ENCODE measurements around the gene MAST4. TPM values are rescaled to one million over a fixed set of nuclear protein-coding genes. Genes with fewer than 3 reads are reported as not detected.

Gene MAST4
- total RNA-seq (10 to 100 TPM in 4 of 6 donors, 1 to 10 TPM in 2; 8.5 to 29.7 (median 10.9) TPM), polyA plus RNA-seq (1 to 10 TPM; 5.9 to 7.6 TPM)

DNA sequence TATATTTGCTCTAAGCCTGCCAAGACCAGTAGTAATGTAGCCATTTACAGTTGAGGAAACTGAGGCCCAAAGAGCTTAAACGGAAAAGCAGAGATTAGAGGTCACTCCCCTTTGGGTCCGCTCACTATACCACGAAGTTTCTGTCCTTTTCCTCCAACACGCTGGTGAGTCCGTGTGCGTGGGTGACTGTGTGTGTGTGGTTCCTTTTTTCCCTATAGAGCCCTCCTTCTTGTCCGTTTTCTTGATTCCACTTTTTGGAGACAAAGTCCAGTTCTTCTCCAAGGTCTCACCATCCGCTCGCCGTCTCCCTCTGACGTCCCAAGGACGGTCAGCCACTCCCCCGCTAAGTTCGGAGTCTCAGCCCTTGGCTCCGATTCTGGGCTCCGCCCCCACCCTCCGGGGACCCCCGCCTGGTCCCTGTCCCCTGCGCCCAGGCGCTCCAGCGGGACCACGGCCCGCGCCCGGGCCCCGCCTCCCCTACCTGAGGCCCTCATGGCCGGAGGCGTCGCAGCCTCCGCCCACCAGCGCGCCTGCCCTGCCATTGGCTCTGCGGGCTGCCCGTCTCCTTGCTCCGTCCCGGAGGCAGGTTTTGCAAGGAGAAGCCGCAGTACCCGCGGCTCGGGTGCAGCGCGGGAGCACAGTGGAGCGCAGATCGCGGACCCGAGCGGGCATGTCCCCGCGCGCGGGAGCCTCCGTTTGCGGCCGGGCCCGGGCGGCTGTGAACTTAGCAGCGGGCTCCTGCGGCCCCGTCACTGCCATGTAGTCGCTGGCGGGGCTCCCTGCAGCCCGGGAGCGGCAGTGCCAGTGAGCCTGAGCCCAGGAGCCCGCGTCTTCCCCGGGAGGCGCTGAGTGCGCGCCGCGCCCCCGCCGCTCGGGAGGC, at the start of gene MAST4:
TSS of gene MAST4 (plus strand) at position 638 of the 880 bp plus-strand sequence. CDS start 263 bp downstream, outside the sequence.
- Histone ChIP-seq H3K4me3 (peak within 1 kb of the TSS; percentile 61 to 91 (median 76)), H3K4me1 (peaks cover 0 to 3% (median 0%) of the 10 kb centered on the region in 3 donors), H3K27ac (peak within 1 kb of the TSS; percentile 28 to 68 (median 38)), H3K9me3 (no peaks in the 10 kb centered on the region), H3K27me3 (no peaks in the 10 kb centered on the region), H3K36me3 (no peaks in the 10 kb centered on the region)
- FAIRE-seq (no peak), ATAC-seq (peak; percentile 96 to 98 (median 98)), DNase-seq (peak; percentile 93 to 97 (median 95))
- intact Hi-C loops (cut with DNase I): no loop called here
- WGBS, 2 donors: 2% methylated on average over 74 of the region's 74 CpGs
- TF ChIP-seq, protein P1, sequence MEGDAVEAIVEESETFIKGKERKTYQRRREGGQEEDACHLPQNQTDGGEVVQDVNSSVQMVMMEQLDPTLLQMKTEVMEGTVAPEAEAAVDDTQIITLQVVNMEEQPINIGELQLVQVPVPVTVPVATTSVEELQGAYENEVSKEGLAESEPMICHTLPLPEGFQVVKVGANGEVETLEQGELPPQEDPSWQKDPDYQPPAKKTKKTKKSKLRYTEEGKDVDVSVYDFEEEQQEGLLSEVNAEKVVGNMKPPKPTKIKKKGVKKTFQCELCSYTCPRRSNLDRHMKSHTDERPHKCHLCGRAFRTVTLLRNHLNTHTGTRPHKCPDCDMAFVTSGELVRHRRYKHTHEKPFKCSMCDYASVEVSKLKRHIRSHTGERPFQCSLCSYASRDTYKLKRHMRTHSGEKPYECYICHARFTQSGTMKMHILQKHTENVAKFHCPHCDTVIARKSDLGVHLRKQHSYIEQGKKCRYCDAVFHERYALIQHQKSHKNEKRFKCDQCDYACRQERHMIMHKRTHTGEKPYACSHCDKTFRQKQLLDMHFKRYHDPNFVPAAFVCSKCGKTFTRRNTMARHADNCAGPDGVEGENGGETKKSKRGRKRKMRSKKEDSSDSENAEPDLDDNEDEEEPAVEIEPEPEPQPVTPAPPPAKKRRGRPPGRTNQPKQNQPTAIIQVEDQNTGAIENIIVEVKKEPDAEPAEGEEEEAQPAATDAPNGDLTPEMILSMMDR (IDR thresholded peaks at IDR 0.05): no peak

DNA sequence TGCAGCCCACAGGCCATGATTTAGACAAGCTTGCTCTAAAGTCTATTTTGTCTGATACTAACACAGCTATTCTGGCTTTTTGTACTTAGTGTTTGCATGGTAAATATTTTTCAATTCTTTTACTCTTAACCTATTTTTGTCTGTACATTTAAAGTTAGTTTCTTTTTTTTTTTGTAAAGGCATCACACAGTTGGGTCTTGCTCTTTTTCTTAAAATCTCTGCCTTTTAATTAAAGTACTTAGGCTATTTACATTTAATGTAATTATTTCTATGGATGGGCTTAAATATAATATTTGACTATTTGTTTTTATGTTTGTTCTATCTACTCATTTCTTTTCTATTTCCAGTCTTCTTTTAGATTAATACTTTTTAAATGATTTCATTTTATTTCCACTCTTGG, 49.7 kb upstream of the MAST4 start:
- no peak for DNase-seq
- TF ChIP-seq, protein P1 (IDR thresholded peaks at IDR 0.05): no peak
- Histone ChIP-seq H3K27ac (no peak overlapping the region), H3K9me3 (no peaks in the 10 kb centered on the region), H3K4me3 (no peak overlapping the region), H3K4me1 (no peaks in the 10 kb centered on the region), H3K36me3 (no peaks in the 10 kb centered on the region), H3K27me3 (no peaks in the 10 kb centered on the region)
- ATAC-seq: no peak
- FAIRE-seq: peak; percentile 23
- intact Hi-C loops (cut with DNase I): no loop called here

DNA sequence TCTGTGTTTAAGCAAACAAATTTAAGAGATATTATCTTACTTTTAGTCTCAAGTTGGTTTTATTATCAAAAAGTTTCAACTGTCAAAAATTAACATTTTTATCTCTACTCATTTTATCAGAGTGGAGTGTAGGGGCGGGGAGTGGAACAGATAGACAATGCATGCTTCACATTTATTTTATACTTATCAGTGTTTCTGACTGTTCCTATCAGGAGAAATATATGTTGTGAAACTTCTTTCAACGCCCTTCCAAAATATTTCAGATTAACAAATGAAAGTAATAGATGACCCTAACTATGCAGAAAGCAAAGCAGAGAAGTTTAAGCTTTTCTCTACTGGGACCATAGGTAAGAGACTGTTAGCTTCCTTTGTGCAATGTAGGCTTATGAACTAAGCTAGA, 44.9 kb upstream of the MAST4 start:
- intact Hi-C loops (cut with DNase I): no loop called here
- Histone ChIP-seq H3K27ac (no peak overlapping the region), H3K9me3 (no peaks in the 10 kb centered on the region), H3K36me3 (no peaks in the 10 kb centered on the region), H3K4me3 (no peak overlapping the region), H3K4me1 (no peaks in the 10 kb centered on the region), H3K27me3 (no peaks in the 10 kb centered on the region)
- DNase-seq (no peak), FAIRE-seq (no peak), ATAC-seq (no peak)
- 39 to 48% methylated on average over 2 of the region's 2 CpGs for WGBS, 2 donors
- TF ChIP-seq, protein P1 (IDR thresholded peaks at IDR 0.05): no peak

DNA sequence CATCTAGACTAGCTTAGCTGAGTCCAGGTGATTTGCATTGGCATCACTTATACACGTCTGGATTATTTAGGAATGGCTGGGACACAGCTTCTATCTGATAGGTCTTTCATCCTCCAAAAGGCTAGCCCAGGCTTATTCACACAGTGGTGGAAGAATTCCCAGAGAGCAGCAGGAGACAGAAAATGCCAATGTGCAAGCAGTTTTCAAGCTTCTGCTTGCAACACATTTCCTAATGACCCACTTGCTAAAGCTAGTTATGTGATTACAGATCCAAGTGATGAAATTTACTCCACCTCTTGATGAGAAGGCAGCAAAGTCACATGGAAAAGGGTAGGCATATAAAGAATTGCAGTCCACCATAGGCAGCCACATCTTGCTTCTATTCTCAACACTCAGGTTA, 44.2 kb upstream of the MAST4 start:
- no peak for FAIRE-seq
- intact Hi-C loops (cut with DNase I): no loop called here
- no peak for DNase-seq
- WGBS, 2 donors: 55 to 73% methylated on average over 1 of the region's 1 CpG
- Histone ChIP-seq H3K27ac (no peak overlapping the region), H3K4me3 (no peak overlapping the region), H3K9me3 (no peaks in the 10 kb centered on the region), H3K27me3 (no peaks in the 10 kb centered on the region), H3K36me3 (no peaks in the 10 kb centered on the region), H3K4me1 (no peaks in the 10 kb centered on the region)
- TF ChIP-seq, protein P1 (IDR thresholded peaks at IDR 0.05): no peak
- ATAC-seq: no peak

DNA sequence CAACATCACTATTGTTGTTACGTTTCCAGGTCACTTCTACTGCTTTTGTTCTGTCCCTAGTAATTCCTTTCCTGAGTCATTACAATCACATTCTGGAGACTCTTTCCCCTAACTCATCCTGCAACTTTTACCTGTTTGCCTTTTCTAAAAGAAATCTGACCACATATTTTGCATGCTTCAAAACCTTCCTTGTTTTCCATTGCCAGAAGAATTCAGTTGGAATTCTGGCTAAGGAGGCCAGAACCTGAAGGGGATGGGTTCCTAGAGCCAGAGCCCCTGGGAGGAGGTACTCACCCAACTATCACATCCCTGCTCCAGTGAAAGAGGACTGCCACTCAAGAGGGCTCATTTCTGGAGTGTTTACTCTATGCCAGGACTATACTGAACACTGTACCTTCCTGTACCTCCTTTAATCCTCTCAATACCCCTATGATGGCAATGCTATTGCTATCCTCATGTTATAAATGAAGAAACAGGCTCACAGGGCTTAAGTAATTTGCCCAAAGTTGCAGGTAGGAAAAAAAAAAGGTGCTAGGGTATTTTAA, 42.8 kb upstream of the MAST4 start:
- Histone ChIP-seq H3K27ac (no peak overlapping the region), H3K4me1 (no peaks in the 10 kb centered on the region), H3K9me3 (no peaks in the 10 kb centered on the region), H3K4me3 (no peak overlapping the region), H3K27me3 (no peaks in the 10 kb centered on the region), H3K36me3 (no peaks in the 10 kb centered on the region)
- intact Hi-C loops (cut with DNase I): no loop called here
- TF ChIP-seq, protein P1 (IDR thresholded peaks at IDR 0.05): no peak
- FAIRE-seq (no peak), DNase-seq (no peak), ATAC-seq (no peak)
- WGBS, 2 donors: 65 to 70% methylated on average over 1 of the region's 1 CpG

Data from pancreas (tissue), 10 donors.